NCI-H146 (cell line): ENCODE measurements around the gene CRYBB3.
A peak's percentile ranks its signal among the peaks of the same experiment; 100 is the strongest.
"Not testable (repeated sequence)": the region's sequence is repeated elsewhere in the genome, so short reads cannot be mapped to it uniquely, and the experiment has no call there.

Source experiments
- DNase-seq: peaks from one replicate; lab custom pipeline; 2025; lab: John Stamatoyannopoulos, UW

Gene CRYBB3

GRCh38 chr22:25206998-25207397 is 7.3 kb downstream of the CRYBB3 start:
- DNase-seq = no peak

- DNase-seq = no peak
These were observed 8.0 kb downstream of the CRYBB3 start for GRCh38 chr22:25207553-25208157.

GRCh38 chr22:25208328-25208727 is 8.7 kb downstream of the CRYBB3 start:
- no peak for DNase-seq

GRCh38 chr22:25208743-25209505 is 9.3 kb downstream of the CRYBB3 start:
- no peak for DNase-seq

- no peak for DNase-seq
These were observed 11.1 kb downstream of the CRYBB3 start for GRCh38 chr22:25210793-25211192.

GRCh38 chr22:25212337-25212736 is 12.7 kb downstream of the CRYBB3 start:
- DNase-seq = no peak

GRCh38 chr22:25213221-25213620 is 13.6 kb downstream of the CRYBB3 start:
- DNase-seq = no peak

GRCh38 chr22:25216230-25216629 is 16.6 kb downstream of the CRYBB3 start:
- DNase-seq = no peak

- DNase-seq = no peak
These were observed 19.6 kb downstream of the CRYBB3 start, which contains the start of gene CRYBB2 for GRCh38 chr22:25219211-25219689. Gene CRYBB2, plus strand, starts transcription at chr22:25219639. Its CDS starts 1,791 bp downstream, at chr22:25221430.

- DNase-seq = peak; percentile 46
These were observed 20.3 kb downstream of the CRYBB3 start for GRCh38 chr22:25219948-25220442.

- DNase-seq = no peak
These were observed 22.1 kb downstream of the CRYBB3 start for GRCh38 chr22:25221790-25222189.

GRCh38 chr22:25223269-25223850 is 23.7 kb downstream of the CRYBB3 start:
- DNase-seq = no peak

- DNase-seq = no peak
These were observed 29.2 kb downstream of the CRYBB3 start for GRCh38 chr22:25228822-25229221.

- DNase-seq = not testable (repeated sequence)
These were observed 31.1 kb downstream of the CRYBB3 start for GRCh38 chr22:25230760-25231159.

- DNase-seq = no peak
These were observed 32.6 kb downstream of the CRYBB3 start for GRCh38 chr22:25232301-25232700.

- DNase-seq = not testable (repeated sequence)
These were observed 34.0 kb downstream of the CRYBB3 start for GRCh38 chr22:25233706-25234105.

GRCh38 chr22:25235547-25236290 is 36.1 kb downstream of the CRYBB3 start:
- DNase-seq = peak; percentile 62

GRCh38 chr22:25236417-25236816 is 36.8 kb downstream of the CRYBB3 start:
- DNase-seq = no peak

- no peak for DNase-seq
These were observed 37.8 kb downstream of the CRYBB3 start for GRCh38 chr22:25237503-25237902.

- DNase-seq = not testable (repeated sequence)
These were observed 38.4 kb downstream of the CRYBB3 start for GRCh38 chr22:25238058-25238457.

GRCh38 chr22:25255169-25255568 is 55.5 kb downstream of the CRYBB3 start:
- not testable (repeated sequence) for DNase-seq
